Stimulated activated naive B cell treated with anti-CD40 and anti-IgM and Interleukin-4, amounts not matched to agents 10 μg/mL and 1 μg/mL and 100 μg/mL, for 72 hours (primary cell): ENCODE results near the gene LRRC71.

ENCODE experiments used
- ATAC-seq, 2 donors: fragments of 150-1000 bp; cut with Tn5 transposase; replicated peaks; 2 replicates each; pipeline ENCODE4 v1.10.0; 2021; ENCODE audit warnings: moderate library complexity in 1 of 2
- DNase-seq: peaks from one replicate; pipeline ENCODE4 v3.0.0; 2021
- H3K27ac Mint-ChIP-seq: one replicate; pipeline ENCODE4 v1.8.0; 2022; ENCODE audit warnings: mild to moderate bottlenecking, mixed read lengths
- H3K27me3 Mint-ChIP-seq, 2 donors: one replicate each; pipeline ENCODE4 v1.8.0; 2022; ENCODE audit warnings: mixed read lengths in 2 of 2
- H3K36me3 Mint-ChIP-seq, 2 donors: one replicate each; pipeline ENCODE4 v1.8.0; 2022; ENCODE audit warnings: mixed read lengths in 2 of 2, mild to moderate bottlenecking in 1 of 2
- H3K4me1 Mint-ChIP-seq, 2 donors: one replicate each; pipeline ENCODE4 v1.8.0; 2022; ENCODE audit warnings: mixed read lengths in 2 of 2, mild to moderate bottlenecking in 1 of 2
- H3K4me3 Mint-ChIP-seq, 2 donors: one replicate each; pipeline ENCODE4 v1.8.0; 2022; ENCODE audit warnings: mild to moderate bottlenecking in 2 of 2, mixed read lengths in 2 of 2, moderate library complexity in 1 of 2
- H3K9me3 Mint-ChIP-seq, 2 donors: one replicate each; pipeline ENCODE4 v1.8.0; 2022; ENCODE audit warnings: mixed read lengths in 2 of 2, mild to moderate bottlenecking in 1 of 2

The LRRC71 gene

DNA sequence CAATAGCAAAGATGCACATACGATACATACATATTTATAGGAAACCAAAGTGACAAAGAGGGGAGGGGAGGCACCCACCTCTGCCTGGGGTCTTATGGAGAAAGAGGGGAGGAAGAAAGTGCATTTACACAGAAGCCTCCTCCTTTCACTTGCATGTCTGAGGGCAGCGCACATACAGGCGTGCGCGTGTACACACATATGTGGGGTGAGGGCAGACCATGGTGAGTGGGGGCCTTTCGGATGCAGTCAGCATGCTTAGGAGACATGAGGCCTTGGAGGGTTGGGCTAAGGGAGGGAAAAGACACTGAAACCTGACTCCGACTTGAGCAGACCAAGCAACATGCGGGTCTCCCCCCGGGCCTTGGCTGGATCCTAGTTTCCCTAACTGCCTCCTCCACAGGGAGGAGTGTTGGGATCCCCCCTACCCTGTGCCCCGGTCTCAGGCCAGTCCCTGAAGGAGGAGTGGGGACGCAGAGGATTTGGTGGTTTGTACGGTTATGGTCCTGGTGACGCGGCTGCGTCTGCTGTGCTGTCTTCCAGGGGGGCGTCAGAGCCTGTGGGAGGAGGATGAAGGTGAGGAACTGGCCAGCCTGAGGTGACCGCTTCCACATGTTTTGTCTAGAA lies 15.2 kb downstream of the LRRC71 start:
- Mint-ChIP-seq H3K4me3 (no peak overlapping the region), H3K36me3 (no peaks in the 10 kb centered on the region), H3K27ac (no peak overlapping the region), H3K4me1 (no peaks in the 10 kb centered on the region), H3K9me3 (no peaks in the 10 kb centered on the region), H3K27me3 (peaks cover 18 to 29% of the 10 kb centered on the region in 2 donors)
- ATAC-seq (no peak), DNase-seq (no peak)

DNA sequence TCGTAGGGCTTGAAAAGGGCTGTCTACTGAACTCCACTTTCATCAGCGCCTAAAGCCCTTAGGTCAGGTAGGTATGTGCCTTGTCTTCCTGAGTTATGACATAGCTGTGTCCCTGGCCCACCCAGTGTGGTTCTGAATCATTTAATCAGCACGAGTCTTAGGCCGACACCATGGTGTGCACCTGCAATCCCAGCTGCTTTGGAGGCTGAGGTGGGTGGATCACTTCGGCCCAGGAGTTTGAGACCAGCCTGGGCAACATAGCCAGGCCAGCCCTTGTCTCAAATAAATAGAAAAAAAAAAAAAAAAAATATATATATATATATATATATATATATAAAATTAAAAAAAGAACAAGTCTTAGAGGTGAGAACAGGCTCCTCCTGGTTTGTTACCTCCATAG lies 15.8 kb downstream of the LRRC71 start:
- Mint-ChIP-seq H3K4me1 (no peaks in the 10 kb centered on the region), H3K27ac (no peak overlapping the region), H3K4me3 (no peak overlapping the region), H3K27me3 (peaks cover 12 to 23% of the 10 kb centered on the region in 2 donors), H3K36me3 (no peaks in the 10 kb centered on the region), H3K9me3 (no peaks in the 10 kb centered on the region)
- DNase-seq (no peak), ATAC-seq (no peak)

DNA sequence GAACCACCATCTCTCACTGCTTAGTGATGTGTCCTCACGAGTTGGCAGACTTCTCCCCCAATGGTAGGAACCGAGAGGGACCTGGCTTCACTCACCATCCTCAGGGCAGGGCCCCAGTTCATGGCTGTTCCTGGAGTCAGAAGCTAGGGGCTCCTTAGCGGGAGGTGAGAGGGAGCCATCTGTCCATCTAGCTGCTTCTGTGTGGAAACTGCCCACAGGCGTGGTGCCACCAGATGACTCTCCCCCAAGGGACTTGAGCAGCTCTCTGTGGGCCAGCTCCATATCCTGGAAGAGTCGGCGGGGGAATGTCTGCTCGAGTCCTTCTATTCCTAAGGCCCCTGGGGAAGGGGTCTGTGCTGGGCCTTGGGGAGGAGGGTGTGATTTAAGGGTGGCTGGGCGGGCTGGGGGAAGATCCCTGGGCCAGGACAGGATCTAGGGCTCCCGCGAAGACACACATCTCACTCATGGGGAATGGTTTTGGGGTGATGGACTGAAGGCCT lies 16.3 kb downstream of the LRRC71 start:
- DNase-seq = no peak
- H3K4me1 Mint-ChIP-seq = no peaks in the 10 kb centered on the region
- peak in 1 of 2 donors; percentile 47 for ATAC-seq
- H3K36me3 Mint-ChIP-seq = no peaks in the 10 kb centered on the region
- no peaks in the 10 kb centered on the region for H3K9me3 Mint-ChIP-seq
- no peak overlapping the region for H3K27ac Mint-ChIP-seq
- H3K27me3 Mint-ChIP-seq = peaks cover 8 to 19% of the 10 kb centered on the region in 2 donors
- no peak overlapping the region for H3K4me3 Mint-ChIP-seq

DNA sequence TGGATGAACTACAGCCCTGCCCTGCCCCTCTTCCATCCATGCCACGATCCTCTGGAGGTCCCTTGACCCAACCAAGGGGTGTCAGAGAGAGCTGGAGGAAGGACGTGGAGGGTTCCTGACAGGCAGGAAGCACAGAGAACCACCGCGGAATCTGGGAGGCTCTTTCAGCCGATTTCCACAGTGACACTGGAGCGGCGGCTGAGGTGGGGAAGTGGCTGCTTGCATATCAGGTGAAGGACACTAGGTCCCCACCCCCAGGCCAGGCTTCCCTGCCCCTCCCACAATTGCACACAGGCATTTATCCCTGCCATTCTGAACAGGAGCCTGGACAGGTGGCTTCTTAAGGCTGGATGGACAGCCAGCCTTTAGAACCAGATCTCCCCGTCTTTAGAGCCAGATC lies 17.5 kb downstream of the LRRC71 start:
- peaks cover 0 to 2% of the 10 kb centered on the region in 2 donors for H3K36me3 Mint-ChIP-seq
- no peaks in the 10 kb centered on the region for H3K4me1 Mint-ChIP-seq
- H3K27me3 Mint-ChIP-seq = peaks cover 5 to 11% of the 10 kb centered on the region in 2 donors
- no peak overlapping the region for H3K4me3 Mint-ChIP-seq
- DNase-seq (no peak), ATAC-seq (no peak)
- H3K9me3 Mint-ChIP-seq = no peaks in the 10 kb centered on the region
- H3K27ac Mint-ChIP-seq = no peak overlapping the region

DNA sequence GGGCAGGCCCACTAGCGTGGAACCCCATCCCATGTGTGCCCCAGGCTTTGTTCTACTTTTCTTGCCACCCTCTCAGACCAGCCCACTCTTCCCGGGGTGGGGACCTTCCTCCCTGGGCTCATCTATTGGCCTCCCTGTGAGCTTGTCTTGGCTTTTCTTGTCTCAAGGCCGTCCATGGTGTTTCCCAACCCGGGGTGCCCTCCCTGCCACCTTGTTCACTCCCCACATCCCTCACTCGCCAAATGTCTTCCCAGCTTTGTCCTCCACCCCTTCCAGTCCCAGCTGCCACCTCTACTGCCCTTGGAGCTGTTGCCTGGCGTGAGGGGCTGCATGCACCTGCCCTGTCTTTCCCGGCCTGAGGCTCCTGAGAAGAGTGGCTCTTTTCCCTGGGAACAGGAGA lies 18.4 kb downstream of the LRRC71 start:
- Mint-ChIP-seq H3K27ac (peak overlapping the region; percentile 32), H3K36me3 (peaks cover 0 to 2% of the 10 kb centered on the region in 2 donors), H3K4me3 (no peak overlapping the region), H3K9me3 (no peaks in the 10 kb centered on the region), H3K27me3 (peaks cover 0 to 4% of the 10 kb centered on the region in 2 donors), H3K4me1 (no peaks in the 10 kb centered on the region)
- no peak for ATAC-seq
- DNase-seq = no peak

DNA sequence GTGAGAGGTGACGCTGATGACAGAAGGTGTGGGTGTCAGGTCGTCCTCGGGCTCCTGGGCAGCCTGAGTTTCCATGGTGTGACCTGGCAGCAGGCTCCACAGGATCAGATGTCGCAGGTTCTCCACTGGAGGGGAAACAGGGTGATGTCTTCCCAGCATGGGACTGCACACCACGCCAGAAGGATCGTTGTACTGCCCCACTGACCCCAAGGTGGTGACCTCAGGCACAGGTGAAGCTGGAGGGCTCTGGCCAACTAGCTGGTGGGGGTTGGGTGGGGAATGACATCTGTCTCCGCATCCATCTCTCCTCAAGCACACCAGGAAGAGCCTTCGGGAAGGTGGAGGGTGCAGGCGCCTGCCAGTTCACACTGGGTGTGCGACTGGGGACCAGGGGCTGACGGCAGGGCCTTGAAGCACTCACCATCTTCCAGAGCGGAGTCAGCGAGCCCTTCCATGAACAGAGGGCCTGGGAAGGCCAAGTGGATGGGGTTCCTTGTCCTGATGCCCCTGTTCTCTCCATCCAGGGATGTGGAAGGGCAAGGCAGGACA lies 19.4 kb downstream of the LRRC71 start:
- Mint-ChIP-seq H3K9me3 (no peaks in the 10 kb centered on the region), H3K36me3 (peaks cover 0 to 2% of the 10 kb centered on the region in 2 donors), H3K27ac (no peak overlapping the region), H3K4me1 (no peaks in the 10 kb centered on the region), H3K4me3 (no peak overlapping the region), H3K27me3 (no peaks in the 10 kb centered on the region)
- DNase-seq (no peak), ATAC-seq (no peak)

DNA sequence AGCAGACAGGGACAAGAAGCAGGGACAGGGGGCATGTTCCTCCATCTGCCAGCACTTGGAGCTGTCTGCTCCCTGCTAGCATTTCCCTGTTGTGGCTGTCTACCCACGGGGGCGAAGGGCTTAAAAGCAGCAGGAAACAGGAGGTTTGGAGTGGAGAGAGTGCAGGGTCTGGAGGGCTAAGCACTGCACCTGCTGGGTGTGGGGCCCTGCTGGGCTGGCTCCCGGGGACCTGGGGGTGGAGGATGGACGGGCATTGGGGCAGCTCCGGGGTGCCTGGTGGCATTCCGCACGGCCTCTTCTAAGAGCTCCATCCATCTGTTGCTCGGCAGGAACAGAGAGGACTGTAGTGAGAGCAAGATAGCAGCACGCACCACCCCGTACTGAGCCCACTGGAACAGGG lies 21.2 kb downstream of the LRRC71 start:
- Mint-ChIP-seq H3K4me1 (no peaks in the 10 kb centered on the region), H3K27me3 (no peaks in the 10 kb centered on the region), H3K36me3 (peaks cover 3 to 5% of the 10 kb centered on the region in 2 donors), H3K4me3 (no peak overlapping the region), H3K9me3 (no peaks in the 10 kb centered on the region), H3K27ac (no peak overlapping the region)
- DNase-seq = no peak
- no peak for ATAC-seq

DNA sequence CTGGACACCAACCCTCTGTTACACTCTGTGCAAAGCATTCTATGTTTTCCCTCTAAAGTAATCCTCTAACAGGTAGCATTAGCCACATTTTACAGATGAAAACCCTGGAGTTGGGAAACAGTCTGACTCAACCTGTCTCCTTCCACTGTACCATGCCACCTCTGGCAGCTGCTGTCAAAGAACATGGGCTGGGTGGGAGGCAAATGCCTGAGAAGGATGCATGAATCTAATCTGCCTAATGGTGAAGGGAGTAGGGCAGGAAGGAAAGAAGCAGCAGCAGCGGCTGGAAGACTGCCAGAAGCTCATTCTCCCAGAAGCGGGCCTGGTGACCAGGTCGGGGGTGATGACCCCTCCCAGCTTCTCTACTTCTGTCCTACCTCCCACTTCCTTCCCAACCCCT lies 21.7 kb downstream of the LRRC71 start:
- Mint-ChIP-seq H3K4me1 (no peaks in the 10 kb centered on the region), H3K9me3 (no peaks in the 10 kb centered on the region), H3K4me3 (no peak overlapping the region), H3K27me3 (no peaks in the 10 kb centered on the region), H3K27ac (no peak overlapping the region), H3K36me3 (peaks cover 3 to 5% of the 10 kb centered on the region in 2 donors)
- no peak for ATAC-seq
- no peak for DNase-seq

DNA sequence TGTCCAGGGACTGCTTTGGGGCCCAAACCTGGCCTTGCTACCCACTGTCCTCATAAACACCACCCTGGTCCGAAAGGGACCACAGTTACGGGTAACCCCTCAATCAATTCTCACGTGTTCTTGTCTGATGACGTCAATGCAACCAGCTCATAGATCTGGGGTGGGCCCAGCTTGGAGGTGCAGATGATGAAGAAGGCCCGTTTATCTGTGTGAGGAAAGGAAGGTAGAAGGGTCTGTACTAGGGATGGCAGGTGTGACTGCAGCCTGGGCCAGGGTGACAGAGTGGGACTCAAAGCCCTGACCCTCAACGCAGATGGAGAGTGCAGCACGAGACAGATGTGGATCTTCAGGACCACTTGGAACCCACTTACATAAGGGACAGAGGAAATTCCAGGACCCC lies 22.1 kb downstream of the LRRC71 start:
- ATAC-seq (no peak), DNase-seq (no peak)
- Mint-ChIP-seq H3K27me3 (no peaks in the 10 kb centered on the region), H3K4me3 (no peak overlapping the region), H3K36me3 (peaks cover 3 to 5% of the 10 kb centered on the region in 2 donors), H3K9me3 (no peaks in the 10 kb centered on the region), H3K4me1 (no peaks in the 10 kb centered on the region), H3K27ac (no peak overlapping the region)

DNA sequence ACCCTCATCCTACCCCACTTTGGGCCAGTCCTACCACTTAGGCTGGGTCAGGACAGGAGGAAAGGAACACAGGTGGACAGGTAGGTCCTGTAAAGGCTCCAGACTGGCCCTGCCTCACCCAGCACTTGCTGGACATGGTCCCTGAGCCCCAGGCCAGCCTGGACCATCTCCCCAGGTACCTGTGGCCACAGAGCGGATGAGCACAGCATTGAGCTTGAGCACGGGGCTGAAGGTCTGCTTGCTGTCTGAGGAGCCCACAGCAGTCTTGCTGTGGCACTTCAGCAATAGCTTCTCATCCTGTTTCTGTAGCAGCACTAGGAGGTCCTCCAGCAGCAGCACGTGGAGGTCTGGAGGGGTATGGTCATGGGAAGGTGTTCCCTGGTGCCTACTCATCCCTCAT lies 23.3 kb downstream of the LRRC71 start:
- Mint-ChIP-seq H3K9me3 (no peaks in the 10 kb centered on the region), H3K4me1 (no peaks in the 10 kb centered on the region), H3K36me3 (peaks cover 3 to 5% of the 10 kb centered on the region in 2 donors), H3K27me3 (no peaks in the 10 kb centered on the region), H3K4me3 (no peak overlapping the region), H3K27ac (no peak overlapping the region)
- no peak for ATAC-seq
- no peak for DNase-seq

DNA sequence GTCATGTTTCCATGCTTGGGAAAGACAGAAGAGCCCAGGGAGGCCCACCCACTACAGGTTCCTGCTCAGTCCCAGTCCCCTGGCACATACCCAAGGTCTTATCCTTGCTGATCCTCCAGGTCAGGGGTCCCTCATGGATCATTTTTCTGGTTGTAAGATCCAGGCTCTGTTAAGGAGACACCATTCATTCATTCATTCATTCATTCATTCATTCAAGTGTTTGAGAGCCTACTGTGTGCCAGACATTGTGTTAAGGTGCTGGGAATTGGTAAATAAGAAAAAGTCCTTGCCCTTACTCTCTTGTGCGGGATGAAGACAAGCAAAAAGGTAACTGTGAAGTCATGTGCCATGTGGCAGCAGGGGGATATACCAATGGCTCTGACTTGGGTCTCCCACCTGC lies 23.8 kb downstream of the LRRC71 start:
- Mint-ChIP-seq H3K4me3 (no peak overlapping the region), H3K4me1 (no peaks in the 10 kb centered on the region), H3K9me3 (no peaks in the 10 kb centered on the region), H3K27ac (no peak overlapping the region), H3K27me3 (no peaks in the 10 kb centered on the region), H3K36me3 (peaks cover 3 to 5% of the 10 kb centered on the region in 2 donors)
- no peak for DNase-seq
- ATAC-seq = no peak

DNA sequence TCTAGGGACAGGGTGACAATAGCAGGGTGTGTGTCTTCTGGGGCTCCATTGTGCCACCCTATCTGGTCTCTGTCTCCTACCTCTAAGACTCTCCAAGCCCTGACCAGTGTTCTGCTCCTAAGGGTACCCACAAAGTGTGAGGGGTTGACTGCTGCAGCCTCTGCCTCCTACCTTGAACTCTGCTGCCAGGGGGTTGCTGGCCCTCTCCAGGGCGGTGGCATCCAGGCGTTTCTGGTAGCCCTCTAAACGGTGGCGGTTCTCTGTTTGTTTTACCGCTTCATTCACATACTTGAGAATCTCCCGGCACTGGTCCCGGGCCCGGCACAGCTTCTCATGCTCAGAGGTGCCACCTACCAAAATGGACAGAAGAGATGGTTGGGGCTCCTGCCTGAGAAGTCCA lies 24.4 kb downstream of the LRRC71 start:
- Mint-ChIP-seq H3K27ac (no peak overlapping the region), H3K36me3 (peaks cover 3 to 5% of the 10 kb centered on the region in 2 donors), H3K27me3 (no peaks in the 10 kb centered on the region), H3K4me1 (no peaks in the 10 kb centered on the region), H3K9me3 (no peaks in the 10 kb centered on the region), H3K4me3 (no peak overlapping the region)
- DNase-seq = no peak
- no peak for ATAC-seq

DNA sequence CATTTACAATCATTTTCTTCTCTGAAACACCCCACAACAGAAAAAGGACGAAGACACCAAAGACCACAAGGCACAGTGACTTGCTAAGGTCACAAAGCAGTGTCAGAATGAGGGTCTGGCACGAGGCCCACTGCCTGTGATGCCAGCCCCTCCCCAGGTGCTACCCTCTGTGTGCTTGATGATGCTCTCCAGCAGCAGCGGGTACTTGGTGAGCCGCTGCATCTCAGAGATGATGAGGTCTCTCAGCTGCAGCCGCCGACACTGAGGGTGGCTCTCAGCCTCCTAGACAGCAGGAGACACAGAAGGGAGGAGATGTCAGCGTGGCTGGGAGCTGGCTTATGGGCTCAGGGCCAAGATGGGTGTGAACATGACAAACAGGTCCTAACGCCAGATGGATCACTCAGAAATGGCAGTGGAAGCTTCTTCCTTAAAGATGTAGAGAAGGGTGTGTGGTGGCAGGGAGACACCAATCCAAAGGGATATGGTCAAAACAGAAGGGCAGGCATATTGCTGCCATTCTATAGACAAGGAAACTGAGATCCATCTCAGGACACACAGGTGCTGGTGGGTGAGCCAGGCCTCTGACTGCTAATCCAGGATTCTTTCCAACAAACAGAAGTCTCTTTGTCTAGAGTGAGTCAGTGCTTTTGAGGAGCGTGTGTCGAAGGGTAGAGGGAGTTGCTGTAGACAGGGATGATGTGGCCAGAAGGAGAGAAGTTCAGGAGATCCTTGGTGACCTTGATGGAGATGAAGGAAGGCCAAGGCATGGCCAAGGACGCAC lies 25.6 kb downstream of the LRRC71 start:
- H3K4me3 Mint-ChIP-seq = no peak overlapping the region
- H3K9me3 Mint-ChIP-seq = no peaks in the 10 kb centered on the region
- ATAC-seq = no peak
- peaks cover 3 to 5% of the 10 kb centered on the region in 2 donors for H3K36me3 Mint-ChIP-seq
- no peaks in the 10 kb centered on the region for H3K4me1 Mint-ChIP-seq
- DNase-seq = no peak
- H3K27me3 Mint-ChIP-seq = no peaks in the 10 kb centered on the region
- no peak overlapping the region for H3K27ac Mint-ChIP-seq

DNA sequence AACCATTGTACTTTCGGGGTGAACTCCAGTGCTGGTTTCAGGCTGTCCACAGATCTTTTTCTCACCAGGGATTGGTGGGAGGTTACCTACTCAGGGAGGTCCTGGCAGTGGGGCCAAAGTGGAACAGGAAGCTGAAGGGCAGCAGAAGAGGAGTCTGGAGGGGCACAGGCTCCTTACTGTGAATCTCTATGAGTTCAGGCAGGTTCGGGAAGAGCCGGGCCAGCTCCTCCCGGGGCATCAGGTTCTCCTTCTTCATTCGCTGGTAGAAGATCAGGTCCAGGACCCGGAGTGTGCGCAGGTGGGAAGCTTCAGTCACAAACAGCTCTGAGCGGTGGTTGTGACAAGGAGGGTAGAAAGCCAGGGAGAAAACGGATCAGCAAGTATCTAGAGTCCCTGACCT lies 26.7 kb downstream of the LRRC71 start:
- H3K36me3 Mint-ChIP-seq = peaks cover 3 to 5% of the 10 kb centered on the region in 2 donors

More for the DNA sequence above, 26.7 kb downstream of the LRRC71 start:
- Mint-ChIP-seq H3K4me3 (no peak overlapping the region), H3K9me3 (no peaks in the 10 kb centered on the region), H3K27me3 (no peaks in the 10 kb centered on the region), H3K27ac (no peak overlapping the region), H3K4me1 (no peaks in the 10 kb centered on the region)
- DNase-seq = no peak
- ATAC-seq = no peak
